Stimulated activated CD8-positive, alpha-beta memory T cell treated with anti-CD3 and anti-CD28 coated beads, Interleukin-7, amount 100 ng/mL, for 1 hour (primary cell): ENCODE results near the gene PRKCH.
"Not testable (repeated sequence)": the region's sequence is repeated elsewhere in the genome, so short reads cannot be mapped to it uniquely, and the experiment has no call there.

Source experiments
- DNase-seq, 2 donors: peaks; one replicate each; pipeline ENCODE4 v3.0.0-alpha.2; 2020; ENCODE audit warnings: low read depth in 2 of 2

The PRKCH gene

DNA sequence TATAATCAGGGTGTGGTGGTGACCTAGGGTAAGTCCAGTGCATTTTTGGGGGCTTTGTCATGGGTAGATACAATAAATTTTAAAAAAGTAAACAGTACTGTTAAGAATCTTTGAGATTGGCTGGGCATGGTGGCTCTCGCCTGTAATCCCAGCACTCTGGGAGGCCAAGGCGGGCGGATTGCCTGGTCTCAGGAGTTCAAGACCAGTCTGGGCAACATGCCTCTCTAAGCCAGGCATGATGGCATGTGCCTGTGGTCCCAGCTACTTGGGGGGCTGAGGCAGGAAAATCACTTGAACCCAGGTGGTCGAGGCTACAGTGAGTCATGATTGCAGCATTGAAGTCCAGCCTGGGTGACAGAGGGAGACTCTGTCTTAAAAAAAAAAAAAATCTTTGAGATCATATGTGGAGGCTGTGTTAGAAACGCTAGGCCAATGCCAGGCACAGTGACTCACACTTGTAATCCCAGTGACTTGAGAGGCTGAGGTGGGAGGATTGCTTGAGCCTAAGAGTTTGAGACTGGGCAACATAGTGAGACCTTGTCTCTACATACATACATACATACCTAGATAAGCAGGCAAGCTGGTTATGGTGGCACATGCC lies 67.7 kb downstream of the PRKCH start:
- DNase-seq, result no peak

DNA sequence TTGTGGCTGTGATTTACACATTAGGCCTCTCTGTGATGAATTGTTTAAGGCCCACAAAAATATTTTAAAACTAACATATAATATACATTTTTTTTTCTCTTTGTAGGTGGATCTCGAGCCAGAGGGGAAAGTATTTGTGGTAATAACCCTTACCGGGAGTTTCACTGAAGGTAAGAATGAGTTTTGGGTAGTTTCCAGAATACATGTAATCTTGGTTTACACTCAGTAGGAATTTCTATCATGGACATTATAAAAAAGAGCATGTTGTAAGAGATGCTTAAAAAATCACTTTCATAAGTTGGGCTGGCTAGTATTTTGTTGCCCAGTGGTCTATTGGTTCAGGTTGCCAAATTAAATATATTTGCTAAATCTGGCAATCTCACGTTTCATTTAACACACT lies 69.7 kb downstream of the PRKCH start:
- no peak for DNase-seq

DNA sequence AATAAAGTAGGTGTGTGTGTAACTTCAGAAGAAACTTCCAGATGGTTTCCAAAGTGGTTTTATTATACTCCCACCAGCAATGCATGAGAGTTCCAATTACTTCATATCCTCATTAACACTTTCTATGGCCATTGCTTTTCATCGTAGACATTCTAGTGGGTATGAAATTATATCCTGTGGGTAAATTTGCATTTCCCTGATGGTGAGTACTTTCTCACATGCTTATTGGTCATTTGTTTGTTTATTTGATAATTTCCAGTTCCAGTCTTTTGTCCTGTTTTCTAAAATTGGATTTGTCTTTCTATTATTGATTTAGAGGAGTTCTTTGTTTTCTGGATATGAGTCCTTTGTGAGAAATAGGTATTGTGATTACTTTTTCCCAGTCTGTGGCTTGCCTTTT lies 70.9 kb downstream of the PRKCH start:
- no peak for DNase-seq

DNA sequence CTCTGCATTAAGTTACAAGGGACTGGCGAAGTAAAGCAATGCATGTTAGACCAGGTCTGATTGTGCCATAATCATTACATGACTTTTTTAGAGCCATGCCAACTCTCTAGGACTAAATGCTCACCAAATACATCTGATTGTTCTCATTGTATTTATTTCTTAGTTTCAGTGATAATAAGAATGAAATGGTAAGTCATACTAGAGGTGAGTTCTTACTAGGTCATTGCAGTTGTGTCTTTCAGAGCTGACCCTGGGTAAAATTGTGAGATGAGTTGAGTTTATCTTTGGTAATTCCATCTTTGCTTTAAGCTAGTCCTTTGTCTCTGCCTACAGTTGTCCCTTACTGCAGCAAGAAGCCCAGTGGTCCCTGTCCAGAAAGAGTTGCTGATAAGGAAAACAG lies 73.2 kb downstream of the PRKCH start:
- DNase-seq, result no peak

DNA sequence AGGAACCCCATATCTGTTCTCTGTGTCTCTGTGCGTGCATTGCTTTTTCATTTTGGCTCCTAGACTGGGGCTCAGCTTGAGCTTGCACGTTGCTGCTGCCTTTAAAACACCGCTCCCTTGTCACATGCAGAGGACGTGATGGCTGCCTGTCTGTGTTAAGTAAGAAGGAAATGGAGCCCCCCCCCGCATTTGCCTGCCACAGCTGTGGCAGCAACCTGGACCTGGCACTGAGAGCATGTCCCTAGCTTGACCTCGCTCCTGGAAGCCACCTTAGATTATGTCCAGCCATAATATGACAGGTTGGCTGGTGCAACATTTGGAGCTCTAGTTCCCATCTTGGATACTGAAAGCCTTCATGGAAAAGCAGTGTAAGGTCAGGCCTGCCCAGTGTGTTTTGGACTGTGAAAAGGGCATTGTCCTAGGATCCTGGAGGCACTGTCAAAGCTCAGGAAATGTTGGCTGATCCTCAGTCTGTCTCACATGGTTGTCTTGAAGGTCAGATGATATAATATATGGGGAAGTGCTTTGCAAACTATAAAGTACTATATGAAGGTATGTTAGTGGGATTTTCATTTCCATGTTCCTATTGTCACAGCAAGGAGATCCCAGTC lies 73.8 kb downstream of the PRKCH start:
- DNase-seq, result no peak

DNA sequence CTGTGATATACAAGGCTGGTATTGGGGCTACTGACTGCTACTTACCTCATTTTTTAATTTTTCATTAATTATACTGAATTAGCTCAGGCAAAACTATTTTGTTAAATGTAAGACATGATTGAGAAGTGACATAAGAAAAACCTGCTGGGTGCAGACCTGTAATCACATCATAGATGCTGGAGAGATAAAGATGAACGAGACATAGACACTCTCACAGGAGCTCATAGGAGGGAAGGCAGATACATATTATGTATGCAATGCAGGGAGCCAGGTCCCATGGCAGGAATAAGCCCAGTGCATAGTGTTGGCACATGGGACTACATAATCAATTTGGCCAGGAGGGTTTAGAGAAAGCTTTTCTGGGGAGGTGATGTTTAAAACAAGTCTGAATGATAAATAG lies 74.9 kb downstream of the PRKCH start:
- no peak for DNase-seq

DNA sequence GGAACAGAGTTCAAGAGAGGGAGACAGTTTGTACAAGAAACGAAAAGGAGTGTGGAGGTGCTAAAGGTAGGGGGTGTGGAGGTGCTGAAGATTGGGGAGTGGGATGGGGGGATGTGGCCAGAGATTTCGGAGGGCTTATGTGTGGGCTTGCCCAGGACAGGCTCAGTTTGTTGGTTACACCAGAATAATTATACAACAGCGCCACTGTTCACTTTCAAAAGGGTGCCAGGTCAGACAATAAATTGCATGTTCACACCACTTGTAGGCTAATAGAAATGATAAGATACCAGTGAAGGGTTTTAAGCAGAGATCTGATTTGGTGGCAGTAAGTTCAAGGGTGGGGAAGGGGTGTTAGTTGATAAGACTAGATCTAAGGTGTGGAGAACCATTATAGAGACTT lies 75.3 kb downstream of the PRKCH start:
- DNase-seq, result no peak

DNA sequence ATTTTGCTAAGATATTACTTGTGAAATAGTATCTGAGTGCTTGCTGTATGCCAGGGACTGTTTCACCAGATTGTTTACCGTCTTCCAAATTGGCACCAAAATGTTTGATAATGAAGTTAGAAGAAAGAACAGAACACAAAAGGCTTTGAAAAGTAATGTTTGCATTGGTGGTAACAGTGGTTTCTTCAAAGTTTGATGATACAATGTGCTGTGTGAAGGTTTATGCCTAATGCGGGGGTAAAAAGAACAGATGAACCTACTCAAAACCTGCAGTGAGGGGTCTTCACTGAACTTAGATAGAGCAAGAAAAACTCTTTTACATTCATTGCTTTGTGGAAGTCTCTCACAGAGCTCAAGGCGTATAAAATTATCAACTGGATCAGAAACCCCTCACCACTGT lies 76.2 kb downstream of the PRKCH start:
- DNase-seq, result no peak

DNA sequence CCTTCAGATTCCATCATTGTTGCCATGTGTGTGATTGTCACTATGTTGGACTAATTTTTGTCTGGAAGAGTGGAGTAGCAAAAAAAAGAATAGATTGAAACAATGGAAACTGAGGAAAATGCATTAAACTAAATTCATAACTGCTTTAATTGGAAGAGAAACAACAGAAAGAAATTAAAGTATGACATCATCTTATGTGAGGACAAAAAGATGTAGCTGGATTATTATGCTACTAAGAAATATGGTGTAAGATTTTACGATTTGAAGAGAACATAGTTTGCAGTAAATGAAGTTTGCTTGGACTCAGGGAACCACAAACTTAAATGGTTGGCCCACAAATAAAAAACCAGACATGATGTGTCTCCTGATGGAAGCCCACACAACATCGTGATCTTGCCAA lies 76.8 kb downstream of the PRKCH start:
- no peak for DNase-seq

DNA sequence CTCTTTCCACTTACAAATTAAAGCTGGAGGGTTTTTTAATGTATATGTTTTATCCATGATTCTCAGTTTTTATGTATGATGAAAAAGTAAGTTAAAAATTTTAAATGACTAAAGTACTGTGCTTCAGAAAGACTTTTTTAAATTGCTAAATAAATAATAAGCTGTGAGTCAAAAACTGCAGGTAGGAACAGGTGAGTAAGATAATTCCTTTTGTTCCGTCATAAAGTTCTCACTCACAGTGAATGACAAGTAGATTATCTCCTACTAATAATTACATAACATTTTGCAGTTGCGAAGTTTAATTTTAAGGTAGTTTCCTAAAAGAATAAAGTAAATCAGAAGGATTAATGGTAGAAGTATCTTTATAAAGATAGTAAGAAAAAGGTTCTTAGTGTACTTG lies 78.0 kb downstream of the PRKCH start:
- no peak for DNase-seq

DNA sequence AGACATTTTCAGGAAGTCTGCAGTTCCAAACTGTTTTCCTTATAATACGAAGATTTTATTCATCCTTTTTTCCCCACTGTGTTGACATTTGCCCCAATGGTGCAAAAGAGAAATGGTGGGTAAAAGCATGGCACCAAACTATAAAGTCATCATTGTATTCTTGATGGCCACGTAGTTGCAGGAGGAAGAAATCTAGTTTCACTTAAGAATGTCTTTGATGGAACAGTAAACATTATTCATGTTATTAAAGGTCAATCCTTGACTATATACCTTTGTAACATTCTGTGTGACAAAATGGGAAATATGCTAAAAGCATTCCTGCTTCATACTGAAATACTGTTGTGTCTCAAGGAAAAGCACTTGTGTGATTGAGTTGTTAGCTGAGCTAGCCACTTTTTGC lies 80.1 kb downstream of the PRKCH start:
- DNase-seq, result no peak

DNA sequence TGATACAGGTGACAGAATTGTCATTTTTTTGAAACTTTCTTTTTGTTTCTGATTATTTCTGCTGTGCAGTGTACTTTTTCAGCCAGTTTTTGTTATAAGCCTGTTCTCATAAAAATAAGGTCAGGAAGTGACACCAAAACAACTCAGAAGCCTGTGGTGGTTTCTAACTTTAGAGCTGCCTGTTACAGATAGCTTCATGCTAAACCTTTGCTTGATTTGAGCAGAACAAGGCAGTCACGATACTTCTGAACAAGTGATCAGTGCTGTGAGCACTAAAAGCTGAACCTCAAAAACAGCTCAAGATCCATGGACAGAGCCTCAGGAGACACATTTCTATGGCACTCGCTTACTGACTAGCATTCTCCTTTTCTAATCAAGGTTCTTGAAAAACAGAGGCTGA lies 82.0 kb downstream of the PRKCH start:
- DNase-seq, result no peak

DNA sequence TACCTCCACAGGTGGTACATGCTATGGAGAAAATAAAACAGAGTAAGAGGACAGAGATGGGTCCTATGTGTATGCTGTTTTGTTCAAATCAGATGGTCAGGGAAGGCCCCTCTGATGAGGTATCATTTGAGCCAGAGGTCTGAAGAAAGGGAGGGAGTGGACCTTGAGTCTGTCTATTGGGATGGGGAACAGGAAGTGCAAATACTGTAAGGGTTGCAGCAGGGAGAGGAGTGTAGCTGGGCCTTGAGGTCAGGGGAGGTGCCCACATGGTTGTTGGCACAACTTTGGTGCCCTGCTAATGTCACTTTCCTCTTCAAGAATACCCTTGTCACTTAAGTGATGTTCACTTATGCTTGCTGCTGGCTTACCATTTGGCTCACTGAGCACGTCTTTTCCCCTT lies 83.3 kb downstream of the PRKCH start:
- no peak for DNase-seq

DNA sequence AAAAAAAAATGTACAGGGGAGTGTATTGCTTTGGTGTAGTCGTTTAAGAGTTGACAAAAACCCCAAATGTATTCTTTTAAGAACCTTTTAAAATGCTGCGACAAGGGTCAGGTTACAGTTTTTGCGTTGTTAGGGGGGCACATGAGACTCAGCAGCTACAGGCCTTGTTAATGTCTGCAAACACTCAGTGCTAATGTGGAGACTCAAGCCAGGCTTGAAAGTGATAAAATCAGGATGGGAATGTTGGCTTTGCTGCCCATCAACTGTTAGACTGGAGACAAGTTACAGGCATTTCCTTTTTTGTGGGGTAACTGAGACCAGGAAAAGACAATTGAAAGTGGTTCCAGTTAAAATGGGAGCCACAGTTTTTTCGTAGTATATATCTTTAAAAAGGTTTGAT lies 84.8 kb downstream of the PRKCH start:
- DNase-seq, result no peak

DNA sequence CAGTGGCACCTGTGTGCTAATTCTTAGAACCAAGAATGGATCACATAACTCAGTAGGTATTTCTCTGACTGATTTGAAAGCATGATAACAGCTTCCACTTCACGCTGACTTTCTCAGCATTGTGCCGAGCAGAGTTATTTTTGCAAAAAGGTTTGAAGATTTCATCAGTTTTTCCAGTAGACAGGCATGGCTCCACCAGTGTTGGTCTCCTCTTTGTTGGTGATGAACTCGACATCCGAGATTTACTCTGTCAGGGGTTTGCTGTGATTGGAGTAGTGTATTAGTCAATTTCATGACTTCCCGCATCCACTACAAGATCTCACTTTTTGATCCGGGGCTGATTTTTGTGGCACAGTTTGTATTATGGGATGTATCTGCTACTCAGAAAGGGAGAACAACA lies 85.3 kb downstream of the PRKCH start:
- DNase-seq, result no peak

DNA sequence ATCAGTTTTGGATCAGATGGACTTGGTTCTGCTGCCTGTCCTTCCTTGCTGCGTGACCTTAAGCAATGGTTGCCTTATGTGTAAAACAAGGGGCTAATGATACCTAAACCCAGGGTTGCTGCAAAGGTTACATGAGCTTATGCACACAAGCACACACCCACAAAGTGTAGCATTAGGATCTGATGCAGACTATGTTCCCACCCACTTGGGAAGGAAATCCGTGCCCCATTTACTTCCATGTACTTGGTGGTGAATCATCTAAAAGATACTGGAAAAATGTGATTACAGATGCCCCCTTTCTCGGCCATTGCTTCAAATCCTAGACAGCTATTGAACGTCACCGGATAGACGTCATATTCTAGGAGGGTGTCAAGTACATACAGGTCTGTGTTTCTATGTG lies 87.1 kb downstream of the PRKCH start:
- DNase-seq, result no peak

DNA sequence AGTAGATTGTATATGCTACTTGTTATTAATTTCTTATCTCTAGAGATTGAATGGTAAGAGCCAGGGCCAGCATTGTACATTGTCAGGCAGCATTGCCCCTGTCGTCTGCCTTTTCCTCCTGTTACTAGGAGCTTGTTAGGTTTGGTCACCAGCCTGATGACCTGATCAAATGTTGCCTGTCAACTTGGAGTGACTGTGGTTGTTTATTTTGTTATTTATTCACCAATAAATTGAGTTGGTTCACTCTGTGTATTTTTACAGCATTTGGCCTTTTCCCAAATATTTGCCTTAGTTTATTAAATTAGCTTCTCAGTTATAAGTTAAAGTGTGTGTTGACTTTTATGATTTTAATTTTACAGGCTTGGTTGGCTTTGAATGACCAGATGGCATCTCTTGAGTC lies 88.4 kb downstream of the PRKCH start:
- DNase-seq, result no peak

DNA sequence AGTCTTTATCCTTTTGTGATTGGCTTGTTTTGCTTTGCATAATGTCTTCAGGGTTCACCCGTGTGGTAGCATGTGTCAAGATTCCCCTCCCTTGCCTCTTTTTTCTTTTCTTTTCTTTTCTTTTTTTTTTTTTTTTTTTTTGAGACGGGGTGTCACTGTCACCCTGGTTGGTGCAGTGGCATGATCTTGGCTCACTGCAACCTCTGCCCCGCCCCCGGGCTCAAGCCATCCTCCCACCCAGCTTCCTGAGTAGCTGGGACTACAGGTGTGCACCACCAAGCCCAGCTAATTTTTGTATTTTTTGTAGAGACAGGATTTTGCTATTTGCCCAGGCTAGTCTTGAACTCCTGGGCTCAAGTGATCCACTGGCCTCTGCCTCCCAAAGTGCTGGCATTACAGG lies 94.6 kb downstream of the PRKCH start:
- not testable (repeated sequence) for DNase-seq

DNA sequence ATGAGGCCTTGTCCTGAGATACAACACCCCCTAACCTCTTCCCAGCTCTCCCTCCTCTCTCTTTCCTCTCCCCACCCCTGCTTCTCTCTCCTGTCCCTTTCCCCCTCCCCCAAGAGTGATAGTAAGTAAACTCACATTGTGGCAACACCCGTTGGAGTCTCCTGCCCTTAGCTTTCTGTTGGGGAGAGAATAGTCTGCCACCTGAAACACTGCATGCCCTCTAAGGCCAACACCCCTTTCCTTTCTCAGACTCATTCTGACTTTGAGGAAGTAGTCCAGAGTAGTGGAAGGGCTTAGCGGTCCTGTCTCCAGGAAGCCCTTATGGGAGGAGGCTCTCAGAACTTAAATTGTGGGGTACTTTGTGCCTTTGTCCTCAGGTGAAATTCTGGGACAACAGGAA lies 95.2 kb downstream of the PRKCH start:
- no peak for DNase-seq

DNA sequence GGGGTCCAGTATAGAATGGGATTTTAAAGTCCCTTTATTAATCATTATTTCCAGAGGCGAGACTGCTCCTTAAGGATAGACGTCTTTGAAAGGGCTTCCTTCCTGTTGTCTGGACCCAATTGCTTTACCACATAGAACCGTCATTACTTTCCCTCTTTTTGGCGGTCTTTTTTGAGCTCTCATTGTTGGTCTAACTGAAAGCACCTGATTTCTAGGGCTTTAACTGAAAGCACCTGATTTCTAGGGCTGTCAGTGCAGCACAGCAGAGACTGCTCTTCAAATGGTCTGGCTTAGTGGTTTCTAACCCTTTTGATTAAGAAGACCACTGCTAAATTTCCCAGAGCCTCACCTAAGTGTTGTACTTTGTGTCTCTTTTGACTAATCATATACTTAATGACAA lies 95.8 kb downstream of the PRKCH start:
- no peak for DNase-seq

DNA sequence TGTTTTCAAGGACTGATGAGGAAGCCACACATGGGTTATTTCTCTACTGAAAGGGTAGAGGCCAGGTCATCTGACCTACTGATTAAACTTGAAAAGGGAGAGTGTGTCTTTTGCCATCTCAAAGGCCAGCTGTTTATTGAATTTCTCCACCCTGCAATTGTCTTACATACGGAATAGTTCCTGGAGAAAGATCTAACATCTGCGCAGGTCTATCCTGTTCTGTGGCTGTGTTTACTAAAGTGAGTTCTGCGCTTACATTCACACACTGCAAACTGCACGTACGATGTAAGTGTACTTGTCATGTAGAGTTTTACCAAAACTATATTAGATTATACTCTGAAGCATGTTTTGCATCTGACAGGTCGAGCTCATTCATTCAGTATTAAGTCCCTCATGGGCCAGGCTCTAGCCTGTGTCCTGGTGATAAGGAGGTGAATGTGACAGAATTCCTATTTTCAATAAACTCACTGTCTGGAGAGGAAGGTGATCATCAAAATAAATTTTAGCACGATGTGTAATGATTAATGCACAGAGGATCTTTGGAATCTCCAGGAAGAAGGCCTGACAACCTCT lies 96.6 kb downstream of the PRKCH start:
- DNase-seq, result no peak

DNA sequence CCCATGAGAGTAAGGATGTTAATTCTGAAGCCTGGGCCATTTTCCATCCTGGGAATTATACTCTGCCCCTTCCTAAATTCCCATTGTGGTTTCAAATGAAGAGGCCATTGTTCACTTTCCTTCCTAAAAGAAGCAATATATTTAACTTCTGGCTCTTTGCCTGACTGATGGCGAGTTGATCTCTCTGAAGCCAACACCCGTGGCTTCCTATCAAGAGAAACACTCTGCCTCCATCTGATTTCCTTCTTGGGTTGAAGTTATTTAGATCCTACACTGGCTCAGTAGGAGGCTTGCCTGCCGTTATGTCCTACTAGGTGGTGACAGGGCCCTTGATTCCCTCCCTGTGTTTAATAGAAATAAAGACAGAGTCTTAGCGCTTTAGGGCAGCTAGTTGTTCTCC lies 97.4 kb downstream of the PRKCH start:
- DNase-seq, result no peak

DNA sequence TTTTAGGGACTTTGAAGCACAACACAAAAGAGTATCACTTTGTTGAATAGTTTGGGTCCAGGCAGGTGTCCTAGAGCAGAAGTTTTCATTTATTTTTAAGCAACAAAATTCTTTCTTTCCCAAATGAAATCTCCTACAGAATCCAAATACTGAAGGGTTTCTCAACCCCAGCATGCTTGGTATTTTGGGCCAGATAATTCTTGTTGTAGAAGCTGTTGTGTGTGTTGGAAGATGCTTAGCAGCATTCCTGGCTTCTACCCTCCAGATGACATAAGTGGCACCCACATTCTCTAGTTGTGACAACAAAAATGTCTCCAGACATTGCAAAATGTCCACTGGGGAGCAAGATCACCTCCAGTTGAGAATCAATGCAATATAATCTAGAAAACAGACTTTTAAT lies 97.8 kb downstream of the PRKCH start:
- DNase-seq, result no peak

DNA sequence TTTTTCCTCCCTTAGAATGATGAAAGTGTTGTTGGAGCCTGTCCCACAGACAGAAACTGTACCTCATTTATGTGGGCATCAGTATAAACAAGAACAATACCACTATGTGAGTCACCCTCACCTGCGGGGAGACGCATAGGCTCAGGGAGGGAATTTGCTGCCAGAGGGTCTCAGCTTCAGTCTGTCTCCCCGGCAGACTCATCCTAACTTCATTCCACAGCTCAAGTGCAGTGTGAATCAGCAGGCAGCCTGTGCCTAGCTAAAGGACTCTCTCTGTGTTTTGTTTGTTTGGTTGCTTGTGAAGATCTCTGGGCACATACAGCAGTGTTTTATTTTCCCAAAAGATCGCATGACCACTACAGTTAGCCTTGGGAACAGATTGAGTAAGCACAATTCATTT lies 98.9 kb downstream of the PRKCH start:
- DNase-seq, result no peak
